C4-2B (cell line): Measurements from ENCODE around the gene MESP2.

Source experiments
- H3K27ac ChIP-seq: fragments of 450-650 bp; 2 replicates; pipeline ENCODE4 v1.5.1; 2017
- ZFX ChIP-seq: fragments of 450-650 bp; IDR thresholded peaks from 2 replicates; pipeline ENCODE4 v1.6.1; 2017
- TF ChIP-seq, protein P1 (sequence below): fragments of 450-650 bp; conservative IDR thresholded peaks from 2 replicates; pipeline ENCODE4 v1.5.1; 2017; ENCODE audit warnings: mild to moderate bottlenecking

The MESP2 gene

GRCh38 chr15:89803941-89804800, 28.0 kb downstream of the MESP2 start:
- TF ChIP-seq ZFX, result no peak
- TF ChIP-seq, protein P1, sequence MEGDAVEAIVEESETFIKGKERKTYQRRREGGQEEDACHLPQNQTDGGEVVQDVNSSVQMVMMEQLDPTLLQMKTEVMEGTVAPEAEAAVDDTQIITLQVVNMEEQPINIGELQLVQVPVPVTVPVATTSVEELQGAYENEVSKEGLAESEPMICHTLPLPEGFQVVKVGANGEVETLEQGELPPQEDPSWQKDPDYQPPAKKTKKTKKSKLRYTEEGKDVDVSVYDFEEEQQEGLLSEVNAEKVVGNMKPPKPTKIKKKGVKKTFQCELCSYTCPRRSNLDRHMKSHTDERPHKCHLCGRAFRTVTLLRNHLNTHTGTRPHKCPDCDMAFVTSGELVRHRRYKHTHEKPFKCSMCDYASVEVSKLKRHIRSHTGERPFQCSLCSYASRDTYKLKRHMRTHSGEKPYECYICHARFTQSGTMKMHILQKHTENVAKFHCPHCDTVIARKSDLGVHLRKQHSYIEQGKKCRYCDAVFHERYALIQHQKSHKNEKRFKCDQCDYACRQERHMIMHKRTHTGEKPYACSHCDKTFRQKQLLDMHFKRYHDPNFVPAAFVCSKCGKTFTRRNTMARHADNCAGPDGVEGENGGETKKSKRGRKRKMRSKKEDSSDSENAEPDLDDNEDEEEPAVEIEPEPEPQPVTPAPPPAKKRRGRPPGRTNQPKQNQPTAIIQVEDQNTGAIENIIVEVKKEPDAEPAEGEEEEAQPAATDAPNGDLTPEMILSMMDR, result no peak
- no peak overlapping the region for H3K27ac ChIP-seq

DNA sequence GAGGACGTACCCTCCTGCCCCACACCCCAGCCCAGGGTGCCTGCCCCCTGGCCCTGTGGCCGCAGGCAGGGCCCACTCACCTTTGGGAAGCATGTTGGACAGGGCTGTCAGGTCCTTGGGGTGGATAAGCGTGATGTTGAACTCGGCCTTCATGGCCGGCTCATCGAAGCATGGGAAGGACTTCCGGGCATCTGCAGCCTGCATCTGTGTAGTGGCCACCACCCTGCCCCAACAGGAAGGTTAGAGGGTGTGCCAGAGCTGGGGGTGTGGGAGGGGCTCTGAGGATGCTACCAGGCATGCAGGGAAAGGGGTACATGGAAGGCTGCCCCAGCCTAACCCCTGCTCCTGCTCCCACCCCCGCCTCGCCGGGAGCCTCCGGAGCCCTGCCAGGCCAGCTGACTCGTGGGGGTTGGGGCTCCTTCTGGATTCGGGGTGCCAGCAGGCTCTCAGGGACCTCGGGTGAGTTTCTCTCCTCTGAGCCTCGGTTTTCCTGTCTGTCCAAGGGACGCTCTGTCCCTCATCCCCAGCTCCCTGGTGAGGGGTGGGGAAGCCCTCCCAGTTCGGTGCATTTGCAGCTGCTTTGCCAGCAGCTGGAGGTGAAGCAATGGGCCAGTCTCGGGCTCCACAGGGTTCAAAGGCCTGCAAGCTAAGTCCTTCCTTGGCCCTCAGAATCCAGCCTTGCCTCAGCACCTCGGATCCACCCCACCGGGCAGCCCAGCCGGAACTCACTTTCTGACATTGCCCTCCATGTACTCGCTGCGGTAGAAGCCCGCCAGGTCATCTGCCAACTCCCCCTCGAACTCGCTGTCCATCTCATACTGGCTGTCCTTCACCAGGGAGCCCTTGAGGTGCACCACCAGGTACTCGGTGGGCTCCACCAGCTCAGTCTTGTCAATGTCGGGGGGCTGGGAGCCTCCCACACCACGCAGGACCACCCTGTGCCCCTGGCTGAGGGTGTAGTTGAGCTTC, 29.4 kb downstream of the MESP2 start:
- no peak overlapping the region for H3K27ac ChIP-seq

GRCh38 chr15:89806210-89806558, 30.1 kb downstream of the MESP2 start:
- no peak overlapping the region for H3K27ac ChIP-seq

More for the DNA sequence above, 29.4 kb downstream of the MESP2 start:
- no peak for TF ChIP-seq ZFX
- TF ChIP-seq, protein P1, result no peak

GRCh38 chr15:89806559-89807550, 30.7 kb downstream of the MESP2 start:
- TF ChIP-seq, protein P1, result no peak
- no peak for TF ChIP-seq ZFX
- H3K27ac ChIP-seq, result no peak overlapping the region

More at GRCh38 chr15:89806210-89806558, 30.1 kb downstream of the MESP2 start:
- no peak for TF ChIP-seq ZFX
- TF ChIP-seq, protein P1, result no peak

- H3K27ac ChIP-seq, result peak overlapping the region; percentile 61
- no peak for TF ChIP-seq ZFX
- TF ChIP-seq, protein P1, result no peak
These were observed 31.6 kb downstream of the MESP2 start for GRCh38 chr15:89807689-89808088.

DNA sequence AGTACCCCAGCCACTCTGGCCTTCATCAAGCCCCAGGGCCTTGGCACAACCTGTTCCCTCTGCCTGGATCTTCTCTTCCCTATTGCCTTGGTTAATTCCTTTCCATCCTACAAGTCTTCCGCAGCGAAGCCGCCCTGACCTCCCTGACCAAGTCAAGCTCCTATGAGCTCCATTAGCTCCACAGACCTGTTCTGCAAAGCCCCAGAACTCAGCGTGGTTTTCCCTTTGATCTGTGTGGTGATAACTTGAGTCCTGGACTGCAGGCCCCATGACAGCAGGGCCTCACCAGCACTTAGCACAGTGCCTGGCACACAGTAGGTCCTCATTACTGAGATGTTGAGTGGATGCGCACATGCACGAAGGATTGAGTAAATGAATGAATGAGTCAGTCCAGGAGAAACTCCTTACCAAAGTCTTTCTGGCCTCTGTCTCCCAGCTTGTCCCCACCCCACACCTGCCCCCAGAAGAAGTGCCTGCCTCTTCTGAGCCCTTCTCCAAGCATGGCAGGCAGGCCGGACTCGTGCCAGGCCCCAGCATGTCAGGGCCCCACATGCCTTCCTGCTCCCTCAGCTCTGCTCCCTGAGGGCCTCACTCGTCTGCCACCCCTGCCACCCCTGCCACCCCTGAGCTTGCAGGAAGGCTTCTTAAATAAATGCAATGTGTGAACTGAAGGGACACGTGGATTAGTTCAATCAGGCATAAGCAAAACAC, 32.2 kb downstream of the MESP2 start:
- TF ChIP-seq, protein P1, result no peak
- TF ChIP-seq ZFX, result no peak
- H3K27ac ChIP-seq, result peak overlapping the region; percentile 61
